GM19025 (cell line): ENCODE measurements around the gene SF1.

Experiments
- ATAC-seq: cut with Tn5 transposase; IDR thresholded peaks from one replicate; pipeline ENCODE4 v1.9.1; 2021; ENCODE audit warnings: mild to moderate bottlenecking, low read depth, moderate library complexity; ENCODE audit not compliant: unreplicated experiment

The SF1 gene

DNA sequence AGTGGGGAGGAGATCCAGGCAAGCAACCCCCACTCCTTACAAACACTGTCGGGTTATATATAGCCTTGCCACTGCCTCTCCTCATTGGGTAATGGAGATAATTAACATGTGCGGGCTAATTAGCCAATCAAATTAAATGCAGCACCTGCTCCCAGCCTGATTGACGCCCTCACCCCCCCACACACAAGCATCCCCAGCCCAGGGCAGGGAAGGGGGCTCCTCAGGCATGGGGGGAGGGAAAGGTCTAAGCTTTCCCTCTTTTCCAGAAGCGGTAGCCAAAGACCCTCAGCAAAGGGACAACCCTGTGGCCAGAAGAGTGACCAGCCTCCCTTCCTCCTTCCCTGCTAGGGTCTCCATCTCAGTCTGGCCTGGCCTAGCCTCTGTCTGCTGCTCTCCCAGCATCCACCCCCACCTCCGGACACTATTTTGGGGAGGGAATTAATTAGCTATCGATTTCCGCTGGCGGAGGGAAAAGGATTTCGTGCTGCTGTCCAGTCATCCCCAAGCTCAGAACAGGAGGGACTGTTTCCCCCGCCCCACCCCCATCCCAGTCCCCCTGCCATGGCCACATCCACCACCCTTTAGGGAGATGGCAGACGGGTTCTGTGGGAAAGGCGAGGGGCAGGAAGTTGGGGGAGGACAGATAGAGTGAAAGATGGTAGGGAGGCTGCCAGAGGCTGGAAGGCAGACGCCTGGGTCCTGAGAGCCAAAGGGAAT, 62.4 kb downstream of the SF1 start:
- no peak for ATAC-seq

GRCh38 chr11:64715110-64715509, 63.2 kb downstream of the SF1 start:
- no peak for ATAC-seq

DNA sequence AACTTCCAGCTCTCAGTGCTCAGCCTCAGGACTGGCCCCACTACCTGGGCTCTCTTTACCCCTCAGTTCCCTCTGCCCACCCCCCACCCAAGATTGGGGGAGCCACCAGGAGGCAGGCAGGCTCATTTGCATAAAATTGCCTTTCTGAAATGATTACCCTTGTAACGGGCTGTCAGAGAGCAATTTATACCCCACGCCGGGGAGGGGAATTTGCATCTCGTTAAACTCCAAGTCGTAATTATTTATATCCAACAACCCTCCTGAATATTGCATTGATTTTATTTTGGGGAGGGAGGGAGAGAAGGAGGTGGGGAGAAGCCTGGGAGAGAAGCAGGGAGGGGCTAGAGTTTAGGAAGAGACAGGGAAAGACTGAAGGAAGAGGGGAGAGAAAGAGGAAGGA, 63.7 kb downstream of the SF1 start:
- ATAC-seq, result no peak
